Daoy (cell line): Measurements from ENCODE around the gene C16orf95. TPM values are rescaled to one million over a fixed set of nuclear protein-coding genes. Genes with fewer than 3 reads are reported as not detected.

Experiments
- total RNA-seq: library from RNA; depleted of rRNA; stranded (reverse); fragments of >200 nt; shearing (Covaris generic); gene quantifications from 2 replicates; pipeline ENCODE4 v1.2.3, GENCODE V29; 2014; rRNA removed

C16orf95 gene
- total RNA-seq, 1 experiment from 2014 or later = 7.3 TPM

Other genes starting within 250 kb of the C16orf95 start
- gene FBXO31, start 66.4 kb upstream of the C16orf95 start, total RNA-seq = 4.7 and 22.1 TPM in 2 replicates
- 6.6 and 10.9 TPM in 2 replicates for gene MAP1LC3B, start 74.9 kb upstream of the C16orf95 start, total RNA-seq
- gene ZCCHC14, start 175.6 kb upstream of the C16orf95 start, total RNA-seq = 3.0 and 4.2 TPM in 2 replicates